Heart right ventricle (tissue), 16 donors: Measurements from ENCODE around the gene SLC29A3. TPM values are rescaled to one million over a fixed set of nuclear protein-coding genes. Genes with fewer than 3 reads are reported as not detected.

Experiments
- ATAC-seq, 8 donors: fragments of 200-7000 bp; cut with Tn5 transposase; one replicate each; pipeline ENCODE4 v1.9.1; 2020; ENCODE audit warnings: mild to moderate bottlenecking in 8 of 8, moderate library complexity in 8 of 8, moderate number of reproducible peaks in 1 of 8
- DNase-seq, 2 donors: peaks; one replicate each; pipeline ENCODE4 v3.0.0-alpha.2; 2020
- H3K27ac ChIP-seq, 10 donors: fragments of 200-600 bp; sonication (generic) in 2 of 10; one replicate each; pipeline versions ENCODE4 v1.5.0 to v1.8.0; 2020 to 2022; ENCODE audit warnings: mild to moderate bottlenecking in 3 of 10
- H3K27me3 ChIP-seq, 7 donors: fragments of 200-600 bp; one replicate each; pipeline ENCODE4 v1.8.0; 2021 to 2022; ENCODE audit warnings: mild to moderate bottlenecking in 2 of 7
- H3K36me3 ChIP-seq, 9 donors: fragments of 200-600 bp; sonication (generic) in 1 of 9; one replicate each; pipeline versions ENCODE4 v1.5.0 to v1.8.0; 2020 to 2022; ENCODE audit warnings: mild to moderate bottlenecking in 2 of 9
- H3K4me1 ChIP-seq, 9 donors: fragments of 200-600 bp; sonication (generic) in 1 of 9; one replicate each; pipeline versions ENCODE4 v1.5.0 to v1.8.0; 2020 to 2022; ENCODE audit warnings: mild to moderate bottlenecking in 4 of 9
- H3K4me3 ChIP-seq, 10 donors: fragments of 200-600 bp; sonication (generic) in 2 of 10; one replicate each; pipeline versions ENCODE4 v1.5.0 to v1.8.0; 2020 to 2022; ENCODE audit warnings: mild to moderate bottlenecking in 7 of 10, moderate library complexity in 2 of 10
- H3K9me3 ChIP-seq, 11 donors: fragments of 200-600 bp in 10 of 11; sonication (generic) in 2 of 11; one replicate each; pipeline versions ENCODE4 v1.5.0 to v1.8.0; 2013 to 2022; ENCODE audit warnings: mild to moderate bottlenecking in 2 of 11, control low read depth in 1 of 11, moderate library complexity in 1 of 11
- CTCF ChIP-seq, 9 donors: fragments of 200-600 bp; sonication (generic) in 2 of 9; IDR thresholded peaks; one replicate each; pipeline versions ENCODE4 v1.5.0 to v1.8.0; 2021 to 2022; ENCODE audit warnings: antibody characterized with exemption in 9 of 9, mild to moderate bottlenecking in 5 of 9, moderate library complexity in 1 of 9
- WGBS, 2 donors: extraction: QIAGEN DNeasy Blood & Tissue Kit; methylation state at CpG; one replicate each; pipeline ENCODE4 v1.1.7; 2013; ENCODE audit warnings: inconsistent platforms in 1 of 2; 5-methylcytosine and 5-hydroxymethylcytosine counted together
- intact Hi-C, 10 donors: fragments of 100-400 bp; cut with DNase I; formaldehyde crosslinking; loops; one replicate each; pipeline versions ENCODE4 v1.11.1 to v1.14.2; 2022
- polyA plus RNA-seq, 2 donors: library from polyadenylated mRNA; stranded (reverse); fragments of 200-250 nt; gene quantifications; one replicate each; pipeline ENCODE4 v1.2.3, GENCODE V29; 2013
- total RNA-seq, 10 donors: library from RNA; stranded (reverse); fragmentation: NEBNext Ultra II Directional in 3 of 10; extraction: Animal tissue kit (Norgen Biotek cat#: 25700) in 3 of 10; gene quantifications; one replicate each; pipeline versions ENCODE4 v1.2.1 to v1.2.4, GENCODE V29; 2021 to 2023
- donor health status: Arrhythmogenic right ventricular cardiomyopathy.
- donor health status: ischemic (EF 13 %, LVEDD 7.1; RV severe dilation, severe dysfunction).
- donor health status: healthy with polysubstance abuse.
- donor health status: DM: no; HTN: yes; CAD: no.
- donor health status: DM: no; HTN: no; CAD: no.
- donor health status: ischemic (EF 25% LVEDD 6.9; RV normal size, moderate dysfunction).
- donor health status: ischemic (EF 25% LVEDD 5.7; RV mildly dilated, moderate dysfunction).
- donor health status: healthy.
- donor health status: DM: yes; HTN: yes; CAD: no.
- donor health status: Ischemic cardiomyopathy.
- donor health status: ischemic (EF 35%, LVEDD 5.7; RV mildly dilated, moderate dysfunction).
- donor health status: nonischemic (EF 11% LVEDD 7.7; RV severe dilation, severe dysfunction).
- donor health status: DM: yes; HTN: yes; CAD: no.
- donor health status: PGD.
- donor health status: ischemic (EF 29% LVEDD 5.4; RV normal size, mild dysfunction).
- donor health status: nonischemic (EF 23%, LVEDD 6.1; RV moderate dilation, normal function).

Gene SLC29A3
- total and polyA plus RNA-seq, 12 donors: 0.89 to 3.5 (median 1.2) TPM

- Histone ChIP-seq H3K27me3 (peaks cover 0 to 56% (median 43%) of the 10 kb centered on the region in 7 donors), H3K36me3 (no peaks in the 10 kb centered on the region), H3K9me3 (no peaks in the 10 kb centered on the region), H3K27ac (peak overlapping the region in 8 of 10 donors; percentile 36 to 71 (median 50)), H3K4me3 (peak overlapping the region; percentile 38 to 70 (median 58)), H3K4me1 (peaks cover 5 to 27% (median 15%) of the 10 kb centered on the region in 9 donors)
- intact Hi-C loops: loop anchor here (2.0 to 10.0 kb wide), 16 partner anchors 80 to 497 kb away; partner anchors contain the start of gene SLC29A3 (in 1 of the 10)
- DNase-seq: peak in 1 of 2 donors; percentile 26
- TF ChIP-seq CTCF (IDR thresholded peaks at IDR 0.05): no peak
- WGBS, 2 donors: 1% methylated on average over 77 to 79 of the region's 82 CpGs
- ATAC-seq: peak in 6 of 8 donors; percentile 9 to 51 (median 30)
Observed at GRCh38 chr10:71397296-71398212, 78.5 kb downstream of the SLC29A3 start.

- no peaks in the 10 kb centered on the region for H3K36me3 ChIP-seq
- WGBS, 2 donors: 67 to 71% methylated on average over 4 of the region's 4 CpGs
Observed at GRCh38 chr10:71398976-71399375, 79.9 kb downstream of the SLC29A3 start.

GRCh38 chr10:71399946-71400345 lies 80.9 kb downstream of the SLC29A3 start:
- ATAC-seq (no peak), DNase-seq (no peak)
- Histone ChIP-seq H3K27me3 (peaks cover 0 to 55% (median 45%) of the 10 kb centered on the region in 7 donors), H3K4me3 (no peak overlapping the region), H3K36me3 (no peaks in the 10 kb centered on the region), H3K27ac (no peak overlapping the region), H3K9me3 (no peaks in the 10 kb centered on the region), H3K4me1 (peaks cover 5 to 27% (median 15%) of the 10 kb centered on the region in 9 donors)
- intact Hi-C loops: loop anchor here in 9 of 10 donors (5.0 to 10.0 kb wide), 14 partner anchors 77 to 495 kb away; partner anchors contain the start of gene SLC29A3 (in 1 of the 9)
- 87 to 94% methylated on average over 5 of the region's 5 CpGs for whole genome bisulfite sequencing, 2 donors
- no peak for TF ChIP-seq CTCF (IDR thresholded peaks at IDR 0.05)

More at GRCh38 chr10:71398976-71399375, 79.9 kb downstream of the SLC29A3 start:
- peaks cover 5 to 27% (median 15%) of the 10 kb centered on the region in 9 donors for H3K4me1 ChIP-seq
- ATAC-seq (no peak), DNase-seq (no peak)
- peaks cover 0 to 56% (median 43%) of the 10 kb centered on the region in 7 donors for H3K27me3 ChIP-seq
- H3K9me3 ChIP-seq: no peaks in the 10 kb centered on the region
- H3K4me3 ChIP-seq: no peak overlapping the region
- intact Hi-C loops: loop anchor here in 9 of 10 donors (5.0 to 10.0 kb wide), 14 partner anchors 78 to 496 kb away; partner anchors contain the start of gene SLC29A3 (in 1 of the 9)
- no peak overlapping the region for H3K27ac ChIP-seq
- no peak for TF ChIP-seq CTCF (IDR thresholded peaks at IDR 0.05)

- Histone ChIP-seq H3K27me3 (peaks cover 0 to 50% (median 44%) of the 10 kb centered on the region in 7 donors), H3K4me3 (no peak overlapping the region), H3K4me1 (peaks cover 5 to 26% (median 15%) of the 10 kb centered on the region in 9 donors), H3K27ac (no peak overlapping the region), H3K9me3 (no peaks in the 10 kb centered on the region), H3K36me3 (no peaks in the 10 kb centered on the region)
- ATAC-seq (no peak), DNase-seq (no peak)
- TF ChIP-seq CTCF (IDR thresholded peaks at IDR 0.05): no peak
- WGBS, 2 donors: 92 to 96% methylated on average over 7 of the region's 7 CpGs
- intact Hi-C loops: no loop called here
Observed at GRCh38 chr10:71401056-71401455, 82.0 kb downstream of the SLC29A3 start.
